ENCODE results near the gene LGALS4.

GRCh38 chr19:38813323-38813722 lies 578 bp upstream of the LGALS4 start:
- TF ChIP-seq, protein P1, sequence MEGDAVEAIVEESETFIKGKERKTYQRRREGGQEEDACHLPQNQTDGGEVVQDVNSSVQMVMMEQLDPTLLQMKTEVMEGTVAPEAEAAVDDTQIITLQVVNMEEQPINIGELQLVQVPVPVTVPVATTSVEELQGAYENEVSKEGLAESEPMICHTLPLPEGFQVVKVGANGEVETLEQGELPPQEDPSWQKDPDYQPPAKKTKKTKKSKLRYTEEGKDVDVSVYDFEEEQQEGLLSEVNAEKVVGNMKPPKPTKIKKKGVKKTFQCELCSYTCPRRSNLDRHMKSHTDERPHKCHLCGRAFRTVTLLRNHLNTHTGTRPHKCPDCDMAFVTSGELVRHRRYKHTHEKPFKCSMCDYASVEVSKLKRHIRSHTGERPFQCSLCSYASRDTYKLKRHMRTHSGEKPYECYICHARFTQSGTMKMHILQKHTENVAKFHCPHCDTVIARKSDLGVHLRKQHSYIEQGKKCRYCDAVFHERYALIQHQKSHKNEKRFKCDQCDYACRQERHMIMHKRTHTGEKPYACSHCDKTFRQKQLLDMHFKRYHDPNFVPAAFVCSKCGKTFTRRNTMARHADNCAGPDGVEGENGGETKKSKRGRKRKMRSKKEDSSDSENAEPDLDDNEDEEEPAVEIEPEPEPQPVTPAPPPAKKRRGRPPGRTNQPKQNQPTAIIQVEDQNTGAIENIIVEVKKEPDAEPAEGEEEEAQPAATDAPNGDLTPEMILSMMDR (conservative IDR thresholded peaks at IDR 0.05; ENCODE audit: low read length): no peak
- no peak for TF ChIP-seq EZH2phosphoT487 (IDR thresholded peaks at IDR 0.05; ENCODE audit: borderline replicate concordance)
